ENCODE data around the gene TP53INP2. TPM values are rescaled to one million over a fixed set of nuclear protein-coding genes. Genes with fewer than 3 reads are reported as not detected.

Gene TP53INP2
- total RNA-seq, 1 donor from 2014 or later: 14.5 TPM

DNA sequence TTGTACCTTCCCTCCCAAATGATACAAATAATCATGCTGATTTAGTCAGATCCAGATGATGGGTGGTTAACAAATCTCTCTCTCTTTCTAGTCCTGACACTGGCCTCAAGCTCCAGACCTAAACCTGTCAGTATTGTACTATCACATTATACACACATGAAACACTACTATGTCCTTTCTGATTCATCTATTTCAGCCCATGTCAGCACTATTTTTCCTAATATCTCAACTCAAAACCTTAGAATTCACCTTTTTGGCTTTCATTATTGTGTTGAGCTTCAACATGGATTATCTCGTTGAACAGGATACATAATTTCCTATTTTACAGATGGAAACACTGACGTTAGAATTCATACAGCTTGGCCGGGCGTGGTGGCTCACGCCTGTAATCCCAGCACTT lies 30.7 kb upstream of the TP53INP2 start:
- H3K4me1 ChIP-seq: peaks cover 21% of the 10 kb centered on the region
- H3K27me3 ChIP-seq: no peaks in the 10 kb centered on the region
- intact Hi-C loops (cut with DNase I): no loop called here
- TF ChIP-seq, protein P1, sequence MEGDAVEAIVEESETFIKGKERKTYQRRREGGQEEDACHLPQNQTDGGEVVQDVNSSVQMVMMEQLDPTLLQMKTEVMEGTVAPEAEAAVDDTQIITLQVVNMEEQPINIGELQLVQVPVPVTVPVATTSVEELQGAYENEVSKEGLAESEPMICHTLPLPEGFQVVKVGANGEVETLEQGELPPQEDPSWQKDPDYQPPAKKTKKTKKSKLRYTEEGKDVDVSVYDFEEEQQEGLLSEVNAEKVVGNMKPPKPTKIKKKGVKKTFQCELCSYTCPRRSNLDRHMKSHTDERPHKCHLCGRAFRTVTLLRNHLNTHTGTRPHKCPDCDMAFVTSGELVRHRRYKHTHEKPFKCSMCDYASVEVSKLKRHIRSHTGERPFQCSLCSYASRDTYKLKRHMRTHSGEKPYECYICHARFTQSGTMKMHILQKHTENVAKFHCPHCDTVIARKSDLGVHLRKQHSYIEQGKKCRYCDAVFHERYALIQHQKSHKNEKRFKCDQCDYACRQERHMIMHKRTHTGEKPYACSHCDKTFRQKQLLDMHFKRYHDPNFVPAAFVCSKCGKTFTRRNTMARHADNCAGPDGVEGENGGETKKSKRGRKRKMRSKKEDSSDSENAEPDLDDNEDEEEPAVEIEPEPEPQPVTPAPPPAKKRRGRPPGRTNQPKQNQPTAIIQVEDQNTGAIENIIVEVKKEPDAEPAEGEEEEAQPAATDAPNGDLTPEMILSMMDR (IDR thresholded peaks at IDR 0.05): no peak
- no peak for TF ChIP-seq POLR2AphosphoS5 (IDR thresholded peaks at IDR 0.05; ENCODE audit: insufficient read depth in 1 of 2, low read depth in 1 of 2)
- TF ChIP-seq POLR2A (IDR thresholded peaks at IDR 0.05): no peak
- H3K9me3 ChIP-seq: no peaks in the 10 kb centered on the region
- no peak overlapping the region for H3K4me3 ChIP-seq
- DNase-seq (ENCODE audit: extremely low spot score in 2 of 2): no peak
- H3K27ac ChIP-seq: no peak overlapping the region
- H3K36me3 ChIP-seq: no peaks in the 10 kb centered on the region

- no peak for DNase-seq (ENCODE audit: extremely low spot score in 2 of 2)
- intact Hi-C loops (cut with DNase I): no loop called here
- H3K27ac ChIP-seq: no peak overlapping the region
These were observed 28.6 kb upstream of the TP53INP2 start for GRCh38 chr20:34675561-34675960.

GRCh38 chr20:34675993-34676641 lies 28.0 kb upstream of the TP53INP2 start:
- TF ChIP-seq POLR2A (IDR thresholded peaks at IDR 0.05) (no peak), POLR2AphosphoS5 (IDR thresholded peaks at IDR 0.05; ENCODE audit: insufficient read depth in 1 of 2, low read depth in 1 of 2) (no peak)
- TF ChIP-seq, protein P1 (IDR thresholded peaks at IDR 0.05): no peak
- peak overlapping the region; percentile 79 for H3K27ac ChIP-seq
- no peaks in the 10 kb centered on the region for H3K9me3 ChIP-seq
- no peaks in the 10 kb centered on the region for H3K27me3 ChIP-seq
- no peak for DNase-seq (ENCODE audit: extremely low spot score in 2 of 2)
- intact Hi-C loops (cut with DNase I): no loop called here
- H3K4me3 ChIP-seq: peak overlapping the region; percentile 85 to 87
- H3K36me3 ChIP-seq: no peaks in the 10 kb centered on the region
- H3K4me1 ChIP-seq: peaks cover 21% of the 10 kb centered on the region

More at GRCh38 chr20:34675561-34675960, 28.6 kb upstream of the TP53INP2 start:
- no peaks in the 10 kb centered on the region for H3K9me3 ChIP-seq
- H3K4me3 ChIP-seq: peak overlapping the region in 1 of 2 donors; percentile 87
- TF ChIP-seq, protein P1 (IDR thresholded peaks at IDR 0.05): no peak
- TF ChIP-seq POLR2AphosphoS5 (IDR thresholded peaks at IDR 0.05; ENCODE audit: insufficient read depth in 1 of 2, low read depth in 1 of 2): no peak
- no peak for TF ChIP-seq POLR2A (IDR thresholded peaks at IDR 0.05)
- H3K27me3 ChIP-seq: no peaks in the 10 kb centered on the region
- H3K36me3 ChIP-seq: no peaks in the 10 kb centered on the region
- peaks cover 21% of the 10 kb centered on the region for H3K4me1 ChIP-seq

DNA sequence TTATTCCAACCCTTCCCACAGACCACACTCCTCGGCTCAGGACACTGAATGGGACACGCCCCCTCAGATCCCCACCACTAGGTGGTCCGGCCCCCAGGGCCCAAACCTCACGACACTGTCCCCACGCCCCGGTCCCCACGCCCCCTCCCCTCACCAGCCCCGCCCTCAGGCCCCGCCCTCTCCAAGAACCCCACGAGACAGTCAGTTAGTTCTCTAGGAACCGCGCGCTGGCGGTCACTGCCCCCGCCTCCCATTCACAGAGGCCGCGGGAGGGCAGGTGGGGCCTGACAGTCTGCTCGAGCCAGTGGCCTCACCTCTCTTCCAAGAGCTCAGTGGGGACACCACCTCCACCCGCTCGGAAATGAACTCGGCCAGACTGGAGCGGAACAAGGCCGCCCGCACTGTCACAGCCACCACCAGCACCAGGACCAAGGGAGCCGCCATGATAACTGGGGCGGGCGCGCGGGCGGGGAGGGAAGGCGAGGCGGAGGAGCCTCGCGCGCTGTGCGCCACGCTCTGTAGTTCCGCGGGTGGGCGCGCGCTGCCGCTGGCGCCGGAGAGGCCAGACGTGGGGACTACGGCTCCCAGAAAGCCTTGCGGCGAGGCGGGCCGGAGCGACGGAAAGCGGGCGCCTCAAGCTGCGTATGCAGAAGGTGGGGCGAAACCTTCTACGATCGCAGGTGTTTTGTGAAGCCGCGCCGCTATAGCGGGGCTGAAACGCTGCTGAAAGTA lies 27.3 kb upstream of the TP53INP2 start, which contains the start of gene PIGU:
PIGU (minus strand) TSS at position 451 of the 732 bp plus-strand sequence; CDS start at position 444, 7 bp downstream.
- Histone ChIP-seq H3K4me1 (peaks cover 21% of the 10 kb centered on the region), H3K36me3 (no peaks in the 10 kb centered on the region), H3K4me3 (peak within 1 kb of the TSS; percentile 85 to 87), H3K9me3 (no peaks in the 10 kb centered on the region), H3K27me3 (no peaks in the 10 kb centered on the region), H3K27ac (peak within 1 kb of the TSS; percentile 79)
- DNase-seq (ENCODE audit: extremely low spot score in 2 of 2): peak in 1 of 2 donors; percentile 90
- intact Hi-C loops (cut with DNase I): no loop called here
- no peak for TF ChIP-seq POLR2A (IDR thresholded peaks at IDR 0.05)
- peak; percentile 80 to 82 for TF ChIP-seq POLR2AphosphoS5 (IDR thresholded peaks at IDR 0.05; ENCODE audit: insufficient read depth in 1 of 2, low read depth in 1 of 2)
- TF ChIP-seq, protein P1 (IDR thresholded peaks at IDR 0.05): peak in 1 of 3 experiments; percentile 29
